H1 (cell line): Measurements from ENCODE around the gene CEP41. TPM values are rescaled to one million over a fixed set of nuclear protein-coding genes. Genes with fewer than 3 reads are reported as not detected.

ENCODE experiments used
- CTCF ChIA-PET: fragments of 300-600 bp; sonication (Branson Sonifier 250); formaldehyde crosslinking; loops from one replicate; lab custom pipeline; 2021; ENCODE audit not compliant: partially characterized antibody; lab: Charles Lee
- POLR2A ChIA-PET: fragments of 300-600 bp; sonication (Branson Sonifier 250); formaldehyde crosslinking; loops from one replicate; lab custom pipeline; 2021; ENCODE audit warnings: inconsistent platforms; ENCODE audit not compliant: partially characterized antibody; lab: Charles Lee
- DNase-seq, 2 experiments: peaks; one replicate each; pipeline versions ENCODE4 v3.0.0 to v3.0.0-alpha.2; 2010 to 2022; ENCODE audit warnings: low spot score in 2 of 2, low read depth in 1 of 2, mixed read lengths in 1 of 2
- FAIRE-seq: peaks from 2 replicates; lab custom pipeline; 2011; peaks lifted over from hg19 to GRCh38; lab: Jason Lieb, UNC
- H2AFZ ChIP-seq: 2 replicates; pipeline ENCODE4 v1.8.1; 2012; ENCODE audit warnings: low read length, inconsistent platforms
- H2AK5ac ChIP-seq: 2 replicates; pipeline ENCODE4 v1.6.1; 2013; ENCODE audit warnings: low read depth, low read length
- H2BK120ac ChIP-seq: replicated peaks from 2 replicates; pipeline ENCODE3; 2013; ENCODE audit warnings: low read depth, low read length, inconsistent platforms
- H2BK12ac ChIP-seq: 2 replicates; pipeline ENCODE4 v1.6.1; 2013; ENCODE audit warnings: low read depth, low read length
- H2BK15ac ChIP-seq: 2 replicates; pipeline ENCODE4 v1.6.1; 2013; ENCODE audit warnings: low read length
- H2BK20ac ChIP-seq: 2 replicates; pipeline ENCODE4 v1.6.1; 2013; ENCODE audit warnings: low read length
- H2BK5ac ChIP-seq: 2 replicates; pipeline ENCODE4 v1.6.1; 2013; ENCODE audit warnings: low read depth, low read length
- H3K14ac ChIP-seq: 2 replicates; pipeline ENCODE4 v1.6.1; 2013; ENCODE audit warnings: inconsistent platforms; ENCODE audit not compliant: insufficient read length
- H3K18ac ChIP-seq: 2 replicates; pipeline ENCODE4 v1.6.1; 2013; ENCODE audit warnings: low read length; ENCODE audit errors: extremely low read depth
- H3K23ac ChIP-seq: 2 replicates; pipeline ENCODE4 v1.6.1; 2013; ENCODE audit warnings: inconsistent platforms; ENCODE audit not compliant: insufficient read length
- H3K23me2 ChIP-seq: 2 replicates; pipeline ENCODE4 v1.6.1; 2013; ENCODE audit warnings: low read depth, low read length
- H3K27ac ChIP-seq: 2 replicates; pipeline ENCODE4 v1.6.1; 2011; ENCODE audit warnings: low read depth, low read length, inconsistent platforms
- H3K27me3 ChIP-seq, 4 experiments: replicated peaks in 1 of 4; 1 replicate in 1 of 4; 2 replicates in 3 of 4; pipeline versions ENCODE4 v1.6.1 to v1.8.1; 2011 to 2013; ENCODE audit warnings: low read length in 3 of 4, mild to moderate bottlenecking in 3 of 4, inconsistent platforms in 2 of 4, mixed read lengths in 2 of 4, moderate library complexity in 1 of 4; ENCODE audit not compliant: control insufficient read depth in 3 of 4, insufficient read depth in 3 of 4; ENCODE audit errors: extremely low read depth in 1 of 4
- H3K36me3 ChIP-seq, 4 experiments: 2 replicates each; pipeline versions ENCODE4 v1.6.1 to v1.8.1; 2011 to 2013; ENCODE audit warnings: mild to moderate bottlenecking in 4 of 4, low read length in 3 of 4, moderate library complexity in 2 of 4, control low read depth in 1 of 4, inconsistent platforms in 1 of 4; ENCODE audit not compliant: insufficient read depth in 4 of 4, control insufficient read depth in 2 of 4
- H3K4ac ChIP-seq: replicated peaks from 2 replicates; pipeline ENCODE3; 2013; ENCODE audit warnings: low read length, low read depth, mixed read lengths, inconsistent platforms; ENCODE audit not compliant: insufficient read length
- H3K4me1 ChIP-seq, 4 experiments: replicated peaks in 1 of 4; 1 replicate in 1 of 4; 2 replicates in 3 of 4; pipeline versions ENCODE4 v1.6.1 to v1.8.1; 2011 to 2013; ENCODE audit warnings: low read length in 3 of 4, inconsistent platforms in 2 of 4, mixed read lengths in 1 of 4; ENCODE audit not compliant: insufficient read depth in 4 of 4, control insufficient read depth in 3 of 4
- H3K4me2 ChIP-seq, 2 experiments: 2 replicates each; pipeline versions ENCODE4 v1.6.1 to v1.8.1; 2011 to 2013; ENCODE audit warnings: low read depth in 2 of 2, low read length in 2 of 2, control low read depth in 1 of 2, inconsistent platforms in 1 of 2, mild to moderate bottlenecking in 1 of 2; ENCODE audit not compliant: insufficient read depth in 1 of 2
- H3K4me3 ChIP-seq, 4 experiments: fragments of 200-600, 300-600 bp in 1 of 4; sonication (generic), shearing (Covaris generic), sonication (Bioruptor Twin) in 1 of 4; 2 replicates each; pipeline versions ENCODE4 v1.5.1 to v1.8.1; 2011 to 2016; ENCODE audit warnings: low read length in 4 of 4, low read depth in 3 of 4, control low read depth in 2 of 4, inconsistent platforms in 2 of 4, mild to moderate bottlenecking in 2 of 4, mixed read lengths in 1 of 4, moderate library complexity in 1 of 4; ENCODE audit not compliant: insufficient read depth in 2 of 4; ENCODE audit errors: extremely low read depth in 1 of 4
- H3K56ac ChIP-seq: replicated peaks from 2 replicates; pipeline ENCODE3; 2013; ENCODE audit warnings: low read depth, mild to moderate bottlenecking, mixed read lengths, low read length, inconsistent platforms; ENCODE audit not compliant: insufficient read length
- H3K79me1 ChIP-seq: 2 replicates; pipeline ENCODE4 v1.6.1; 2013; ENCODE audit warnings: low read depth, low read length, control low read depth
- H3K79me2 ChIP-seq, 2 experiments: 2 replicates each; pipeline versions ENCODE4 v1.6.1 to v1.8.1; 2012 to 2013; ENCODE audit warnings: low read length in 2 of 2, mild to moderate bottlenecking in 2 of 2, inconsistent platforms in 1 of 2; ENCODE audit not compliant: insufficient read depth in 2 of 2, control insufficient read depth in 1 of 2
- H3K9ac ChIP-seq, 4 experiments: replicated peaks in 1 of 4; 1 replicate in 1 of 4; 2 replicates in 3 of 4; pipeline versions ENCODE4 v1.6.1 to v1.8.1; 2011 to 2013; ENCODE audit warnings: low read depth in 3 of 4, low read length in 3 of 4, control low read depth in 2 of 4, mild to moderate bottlenecking in 2 of 4, moderate library complexity in 2 of 4, inconsistent platforms in 1 of 4; ENCODE audit errors: extremely low read depth in 1 of 4
- H3K9me3 ChIP-seq, 2 experiments: 2 replicates each; pipeline versions ENCODE4 v1.6.1 to v1.8.1; 2012 to 2013; ENCODE audit warnings: mild to moderate bottlenecking in 2 of 2, moderate library complexity in 2 of 2, control low read depth in 1 of 2, inconsistent platforms in 1 of 2, low read depth in 1 of 2, low read length in 1 of 2, mixed read lengths in 1 of 2; ENCODE audit not compliant: insufficient read depth in 2 of 2
- H4K20me1 ChIP-seq, 2 experiments: replicated peaks in 1 of 2; 2 replicates each; pipeline versions ENCODE3 to v1.8.1; 2011 to 2013; ENCODE audit warnings: inconsistent platforms in 2 of 2, low read length in 2 of 2, mild to moderate bottlenecking in 1 of 2; ENCODE audit not compliant: insufficient read depth in 2 of 2, control insufficient read depth in 1 of 2
- H4K5ac ChIP-seq: 2 replicates; pipeline ENCODE4 v1.6.1; 2013; ENCODE audit warnings: low read length, low read depth, mixed read lengths, inconsistent platforms; ENCODE audit not compliant: insufficient read length
- H4K8ac ChIP-seq: 2 replicates; pipeline ENCODE4 v1.8.0; 2013; ENCODE audit warnings: mild to moderate bottlenecking, moderate library complexity, low read length, inconsistent platforms; ENCODE audit not compliant: insufficient read depth; ENCODE audit errors: extremely low read depth
- H4K91ac ChIP-seq: replicated peaks from 2 replicates; pipeline ENCODE3; 2013; ENCODE audit warnings: low read length, mixed read lengths, inconsistent platforms; ENCODE audit not compliant: insufficient read length
- CBX5 ChIP-seq: fragments of 300-800, 300-1000 bp; sonication (generic); IDR thresholded peaks from 2 replicates; pipeline ENCODE4 v1.7.1; 2016; ENCODE audit warnings: antibody characterized with exemption, low read length, low read depth
- CBX8 ChIP-seq: fragments of 300-800, 300-1000 bp; sonication (generic); IDR thresholded peaks from 2 replicates; pipeline ENCODE4 v1.7.1; 2016; ENCODE audit warnings: low read depth, low read length, borderline replicate concordance
- CEBPB ChIP-seq: IDR thresholded peaks from 2 replicates; pipeline ENCODE4 v1.6.1; 2012; ENCODE audit warnings: low read depth, low read length
- CHD2 ChIP-seq: IDR thresholded peaks from 2 replicates; pipeline ENCODE4 v1.6.1; 2012; ENCODE audit warnings: low read length, improper control_type of control experiment
- EP300 ChIP-seq, 2 experiments: IDR thresholded peaks; 1 replicate in 1 of 2; 2 replicates in 1 of 2; pipeline ENCODE4 v1.6.1; 2011 to 2012; ENCODE audit warnings: low read depth in 2 of 2, low read length in 2 of 2, mild to moderate bottlenecking in 2 of 2, borderline replicate concordance in 1 of 2, inconsistent platforms in 1 of 2, moderate library complexity in 1 of 2
- FOSL1 ChIP-seq: IDR thresholded peaks from 2 replicates; pipeline ENCODE4 v1.6.1; 2011; ENCODE audit warnings: mild to moderate bottlenecking, low read depth, low read length, moderate library complexity; ENCODE audit not compliant: insufficient read depth
- KDM5A ChIP-seq: fragments of 200-600 bp; IDR thresholded peaks from 2 replicates; pipeline ENCODE4 v1.7.1; 2012; ENCODE audit warnings: mild to moderate bottlenecking, low read length, inconsistent platforms, mixed read lengths
- NRF1 ChIP-seq: IDR thresholded peaks from 2 replicates; pipeline ENCODE4 v1.6.1; 2011; ENCODE audit warnings: mild to moderate bottlenecking, low read depth, low read length, improper control_type of control experiment
- POLR2AphosphoS5 ChIP-seq: IDR thresholded peaks from 2 replicates; pipeline ENCODE4 v1.6.1; 2011; ENCODE audit warnings: low read depth, low read length
- POU5F1 ChIP-seq: IDR thresholded peaks from 2 replicates; pipeline ENCODE4 v1.6.1; 2011; ENCODE audit warnings: low read depth, mild to moderate bottlenecking, low read length, moderate library complexity
- RBBP5 ChIP-seq: IDR thresholded peaks from 2 replicates; pipeline ENCODE4 v1.7.1; 2012; ENCODE audit warnings: low read depth, mild to moderate bottlenecking, inconsistent platforms, low read length, moderate library complexity, borderline replicate concordance
- RXRA ChIP-seq: IDR thresholded peaks from 2 replicates; pipeline ENCODE4 v1.6.1; 2011; ENCODE audit warnings: low read depth, mild to moderate bottlenecking, low read length, moderate library complexity; ENCODE audit not compliant: insufficient read depth
- SIX5 ChIP-seq: IDR thresholded peaks from 2 replicates; pipeline ENCODE4 v1.6.1; 2011; ENCODE audit warnings: mild to moderate bottlenecking, low read depth, low read length
- SP2 ChIP-seq: IDR thresholded peaks from 2 replicates; pipeline ENCODE4 v1.6.1; 2012; ENCODE audit warnings: mild to moderate bottlenecking, low read length, inconsistent platforms
- SUZ12 ChIP-seq: fragments of 200-600 bp; sonication (generic); IDR thresholded peaks from 2 replicates; pipeline ENCODE4 v1.6.1; 2012; ENCODE audit warnings: mild to moderate bottlenecking, inconsistent platforms, low read length, moderate library complexity, mixed read lengths
- TEAD4 ChIP-seq: IDR thresholded peaks from 2 replicates; pipeline ENCODE4 v1.6.1; 2012; ENCODE audit warnings: low read depth, low read length, inconsistent platforms, mixed read lengths
- WGBS, 2 experiments: shearing (Covaris generic) in 1 of 2; methylation state at CpG; one replicate each; pipeline versions ENCODE4 v1.1.6 to v1.1.7; 2013 to 2015; ENCODE audit warnings: low lambda C conversion rate in 2 of 2, mixed read lengths in 2 of 2, inconsistent platforms in 1 of 2, low coverage in 1 of 2, missing lambda C conversion rate in 1 of 2; ENCODE audit not compliant: insufficient replicate concordance in 2 of 2, insufficient coverage in 1 of 2, insufficient read length in 1 of 2; ENCODE audit errors: extremely low coverage in 1 of 2, missing lambda C conversion rate in 1 of 2; 5-methylcytosine and 5-hydroxymethylcytosine counted together
- polyA plus RNA-seq, 7 experiments: library from polyadenylated mRNA; depleted of rRNA in 3 of 7; stranded (reverse) in 5 of 7; unstranded in 2 of 7; fragments of >200 nt in 5 of 7; fragments of 200-250 nt in 2 of 7; gene quantifications; 1 replicate in 5 of 7; 2 replicates in 1 of 7; 4 replicates in 1 of 7; pipeline versions ENCODE4 v1.2.1 to v1.2.3, GENCODE V29; 2011 to 2013; ENCODE audit warnings: missing spikeins in 2 of 7, mixed read lengths in 2 of 7
- total RNA-seq: library from RNA; stranded (reverse); fragmentation: NEBNext Ultra II Directional; extraction: Animal tissue kit (Norgen Biotek cat#: 25700); gene quantifications from 2 replicates; pipeline ENCODE4 v1.2.1, GENCODE V29; 2021

CEP41 gene
- total and polyA plus RNA-seq, 2 of the 8 experiments (the other 6 are each of a cell fraction or from before 2014, with no cell fraction given), result 9.3 to 12.8 TPM

DNA sequence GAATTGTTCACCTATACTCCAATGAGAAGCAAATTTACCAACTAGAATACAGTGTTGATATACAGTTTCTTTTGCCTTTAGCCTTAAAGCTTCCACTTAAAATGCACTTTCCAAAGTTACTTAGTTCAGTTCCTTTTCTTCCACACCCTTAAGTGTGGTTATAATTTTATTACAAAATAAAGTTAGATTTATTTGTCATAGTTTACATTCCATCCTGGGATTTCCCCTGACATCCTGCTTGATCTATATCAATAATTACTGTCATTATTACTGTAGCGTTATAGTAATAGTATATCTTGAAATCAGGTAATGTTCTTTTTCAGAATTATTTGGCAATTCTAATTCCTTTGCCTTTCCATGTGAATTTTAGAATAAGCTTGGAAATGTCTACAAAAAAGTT is 27.8 kb upstream of the CEP41 start:
- Histone ChIP-seq H3K4me3 (no peak overlapping the region), H3K27me3 (no peaks in the 10 kb centered on the region), H2BK120ac (no peak overlapping the region), H3K56ac (no peak overlapping the region), H3K4ac (no peak overlapping the region), H3K4me1 (no peaks in the 10 kb centered on the region), H3K79me2 (no peaks in the 10 kb centered on the region), H2BK5ac (no peak overlapping the region), H2BK15ac (no peak overlapping the region), H4K91ac (no peak overlapping the region), H2AFZ (no peak overlapping the region), H4K5ac (no peak overlapping the region), H3K18ac (no peak overlapping the region), H2AK5ac (no peak overlapping the region), H2BK20ac (no peak overlapping the region), H3K9ac (no peak overlapping the region), H3K36me3 (no peaks in the 10 kb centered on the region), H3K4me2 (no peak overlapping the region), H4K8ac (no peak overlapping the region), H3K9me3 (no peaks in the 10 kb centered on the region), H3K23ac (no peak overlapping the region), H3K79me1 (no peaks in the 10 kb centered on the region), H3K23me2 (no peaks in the 10 kb centered on the region; the same call in 1 of the 2 replicates), H4K20me1 (no peaks in the 10 kb centered on the region), H3K14ac (no peak overlapping the region), H2BK12ac (no peak overlapping the region), H3K27ac (no peak overlapping the region)
- ChIA-PET POLR2A (no interaction called here), CTCF (no interaction called here)
- 90% methylated on average over 1 of the region's 1 CpG; no CpG with 5 or more reads in 1 of the 2 experiments for WGBS, 2 experiments
- no peak for DNase-seq
- FAIRE-seq, result no peak
- TF ChIP-seq SIX5 (no peak), CHD2 (no peak), FOSL1 (no peak), CEBPB (no peak), SP2 (no peak), EP300 (IDR thresholded peaks at IDR 0.05; ENCODE audit: borderline replicate concordance in 1 of 2, low read depth in 2 of 2, low read length in 2 of 2) (no peak), CBX8 (no peak), RBBP5 (no peak), KDM5A (no peak), RXRA (no peak), POU5F1 (no peak), CBX5 (no peak), NRF1 (no peak), POLR2AphosphoS5 (no peak), TEAD4 (no peak), SUZ12 (no peak)
